ENCODE results near the gene SSUH2.
"Not testable (repeated sequence)": the region's sequence is repeated elsewhere in the genome, so short reads cannot be mapped to it uniquely, and the experiment has no call there.

Gene SSUH2, protein sequence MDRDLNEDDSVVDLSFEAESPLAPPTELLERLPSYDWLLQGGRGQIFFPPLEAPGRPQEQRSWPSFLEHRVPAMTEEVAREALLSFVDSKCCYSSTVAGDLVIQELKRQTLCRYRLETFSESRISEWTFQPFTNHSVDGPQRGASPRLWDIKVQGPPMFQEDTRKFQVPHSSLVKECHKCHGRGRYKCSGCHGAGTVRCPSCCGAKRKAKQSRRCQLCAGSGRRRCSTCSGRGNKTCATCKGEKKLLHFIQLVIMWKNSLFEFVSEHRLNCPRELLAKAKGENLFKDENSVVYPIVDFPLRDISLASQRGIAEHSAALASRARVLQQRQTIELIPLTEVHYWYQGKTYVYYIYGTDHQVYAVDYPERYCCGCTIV

DNA sequence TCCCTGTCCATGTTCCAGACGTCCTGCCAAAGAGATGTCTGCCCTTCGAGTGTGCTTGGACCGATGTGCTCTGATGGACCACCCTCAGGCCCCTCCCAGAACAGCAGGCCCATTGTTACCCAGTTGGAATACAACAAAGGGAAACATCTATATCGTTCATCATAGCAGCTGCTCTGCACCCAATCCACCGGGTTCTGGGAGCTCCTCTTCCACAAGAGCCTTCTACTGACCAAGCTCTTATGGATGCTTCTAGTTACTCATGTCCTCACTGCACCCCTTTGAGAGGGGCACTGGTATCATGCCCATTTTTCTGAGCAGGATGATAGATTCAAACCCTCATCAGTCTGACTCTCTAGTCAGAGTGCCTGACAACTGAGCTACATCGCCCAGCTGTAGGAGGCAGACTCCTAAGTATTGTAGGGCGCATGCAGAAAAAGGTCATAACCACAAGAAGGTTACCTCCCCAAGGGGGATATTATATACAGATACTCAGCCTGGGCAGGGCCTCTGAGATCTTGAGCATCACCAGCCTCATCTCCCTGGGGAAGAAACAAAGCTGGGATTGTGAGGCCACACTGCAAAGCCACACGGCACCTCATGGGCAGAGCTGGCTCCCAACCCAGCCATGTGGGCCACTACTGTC, at the start of gene SSUH2:
Gene SSUH2 (minus strand): TSS at position 51 of the 643 bp plus-strand sequence. CDS start 40 bp downstream, at position 11.
- no peak for DNase-seq (ENCODE audit: low read depth)

DNA sequence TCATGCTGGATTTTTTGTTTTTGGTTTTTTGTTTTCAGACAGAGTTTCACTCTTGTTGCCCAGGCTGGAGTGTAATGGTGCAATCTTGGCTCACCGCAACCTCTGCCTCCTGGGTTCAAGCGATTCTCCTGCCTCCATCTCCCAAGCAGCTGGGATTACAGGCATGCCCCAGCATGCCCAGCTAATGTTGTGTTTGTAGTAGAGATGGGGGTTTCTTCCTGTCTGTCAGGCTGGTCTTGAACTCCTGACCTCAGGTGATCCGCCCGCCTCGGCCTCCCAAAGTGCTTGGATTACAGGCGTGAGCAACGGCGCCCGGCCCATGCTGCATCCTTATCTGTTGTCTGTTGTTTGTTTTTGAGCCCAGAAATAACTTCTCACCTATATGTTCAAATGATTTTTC, 46.7 kb upstream of the SSUH2 start:
- not testable (repeated sequence) for DNase-seq (ENCODE audit: low read depth)

DNA sequence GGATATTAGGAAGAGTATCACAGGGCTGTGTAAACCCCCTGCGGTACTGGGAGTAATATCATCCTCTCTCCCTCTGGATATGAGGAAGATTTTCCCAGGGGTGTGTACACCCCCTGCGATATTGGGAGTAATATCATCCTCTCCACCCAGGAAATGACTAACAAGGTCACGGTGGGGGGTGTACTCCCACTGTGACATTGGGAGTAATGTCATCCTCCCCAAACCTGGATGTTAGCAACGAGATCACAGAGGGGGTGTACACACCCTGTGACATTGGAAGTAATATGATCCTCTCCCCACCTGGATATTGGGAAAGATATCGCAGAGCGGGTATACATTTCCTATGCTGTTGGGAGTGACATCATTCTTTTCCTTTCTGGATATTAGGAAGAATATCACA, 40.4 kb upstream of the SSUH2 start:
- DNase-seq (ENCODE audit: low read depth), result not testable (repeated sequence)

DNA sequence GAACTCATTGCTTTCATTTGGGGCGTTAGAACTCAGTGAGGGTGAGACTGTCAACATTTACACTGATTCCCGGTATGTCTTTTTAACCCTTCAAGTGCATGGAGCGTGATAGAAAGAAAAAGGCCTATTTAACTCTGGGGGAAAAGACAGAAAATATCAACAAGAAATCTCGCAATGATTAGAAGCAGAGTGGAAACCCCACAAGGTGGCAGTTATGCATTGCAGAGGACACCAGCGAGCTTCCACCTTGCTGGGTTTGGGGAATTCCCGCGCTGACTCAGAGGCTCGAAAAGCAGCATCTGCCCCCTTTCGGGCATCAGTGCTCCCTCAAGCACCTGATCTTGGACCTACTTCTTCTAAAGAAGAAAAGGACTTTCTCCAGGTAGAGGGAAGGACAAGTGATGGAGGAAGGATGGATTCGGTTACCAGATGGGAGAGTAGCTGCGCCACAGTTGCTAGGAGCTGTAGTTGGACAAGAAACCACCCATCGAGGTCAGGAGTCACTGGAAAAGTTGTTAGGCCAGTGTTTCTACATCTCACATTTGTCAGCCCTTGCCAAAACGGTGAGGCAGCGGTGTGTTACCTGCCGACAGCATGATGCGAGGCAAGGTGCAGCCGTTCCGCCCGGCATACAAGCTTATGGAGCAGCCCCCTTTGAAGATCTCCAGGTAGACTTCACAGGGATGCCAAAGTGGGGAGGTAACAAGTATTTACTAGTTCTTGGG, 38.4 kb upstream of the SSUH2 start:
- DNase-seq (ENCODE audit: low read depth), result not testable (repeated sequence)

DNA sequence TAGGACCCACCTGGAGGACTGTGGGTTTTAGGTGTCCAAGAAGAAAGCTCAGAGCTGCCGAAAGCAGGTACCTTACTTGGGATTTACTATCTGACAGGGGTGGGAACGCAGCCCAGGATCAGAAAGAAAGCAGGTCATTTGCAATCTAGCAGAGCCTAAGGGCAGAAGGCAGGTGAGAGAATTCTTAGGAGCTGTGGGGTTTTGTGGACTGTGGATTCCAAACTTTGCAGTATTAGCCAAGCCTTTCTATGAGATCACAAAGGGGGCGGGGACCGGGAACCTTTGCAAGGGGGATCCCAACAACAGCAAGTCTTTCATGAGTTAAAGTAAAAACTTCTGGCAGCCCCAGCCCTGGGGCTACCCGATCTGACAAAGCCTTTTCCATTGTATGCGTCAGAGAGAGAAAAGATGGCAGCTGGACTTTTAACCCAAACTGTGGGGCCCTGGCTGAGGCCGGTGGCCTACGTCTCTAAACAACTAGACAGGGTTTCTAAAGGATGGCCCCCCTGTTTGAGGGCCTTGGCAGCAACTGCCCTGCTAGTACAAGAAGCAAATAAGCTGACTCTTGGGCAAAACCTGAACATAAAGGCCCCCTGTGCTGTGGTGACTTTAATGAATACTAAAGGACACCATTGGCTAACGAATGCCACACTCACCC, 37.4 kb upstream of the SSUH2 start:
- not testable (repeated sequence) for DNase-seq (ENCODE audit: low read depth)

DNA sequence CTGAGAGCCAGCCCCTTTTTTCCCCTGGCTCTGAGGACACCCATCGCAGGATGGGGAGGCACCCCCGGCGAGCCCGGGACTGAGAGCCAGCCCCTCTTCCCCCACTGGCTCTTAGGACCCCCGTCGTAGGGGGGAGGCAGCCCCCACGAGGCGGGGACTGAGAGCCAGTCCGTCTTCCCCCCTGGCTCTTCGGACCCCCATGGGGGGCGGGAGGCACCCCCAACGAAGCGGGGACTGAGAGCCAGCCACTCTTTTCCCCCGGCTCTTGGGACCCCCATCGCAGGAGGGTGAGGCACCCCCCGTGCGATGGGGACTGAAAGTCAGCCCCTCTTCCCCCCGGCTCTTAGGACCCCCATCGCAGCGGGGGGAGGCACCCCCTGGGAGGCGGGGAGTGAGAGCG, 36.8 kb upstream of the SSUH2 start:
- DNase-seq (ENCODE audit: low read depth), result no peak

DNA sequence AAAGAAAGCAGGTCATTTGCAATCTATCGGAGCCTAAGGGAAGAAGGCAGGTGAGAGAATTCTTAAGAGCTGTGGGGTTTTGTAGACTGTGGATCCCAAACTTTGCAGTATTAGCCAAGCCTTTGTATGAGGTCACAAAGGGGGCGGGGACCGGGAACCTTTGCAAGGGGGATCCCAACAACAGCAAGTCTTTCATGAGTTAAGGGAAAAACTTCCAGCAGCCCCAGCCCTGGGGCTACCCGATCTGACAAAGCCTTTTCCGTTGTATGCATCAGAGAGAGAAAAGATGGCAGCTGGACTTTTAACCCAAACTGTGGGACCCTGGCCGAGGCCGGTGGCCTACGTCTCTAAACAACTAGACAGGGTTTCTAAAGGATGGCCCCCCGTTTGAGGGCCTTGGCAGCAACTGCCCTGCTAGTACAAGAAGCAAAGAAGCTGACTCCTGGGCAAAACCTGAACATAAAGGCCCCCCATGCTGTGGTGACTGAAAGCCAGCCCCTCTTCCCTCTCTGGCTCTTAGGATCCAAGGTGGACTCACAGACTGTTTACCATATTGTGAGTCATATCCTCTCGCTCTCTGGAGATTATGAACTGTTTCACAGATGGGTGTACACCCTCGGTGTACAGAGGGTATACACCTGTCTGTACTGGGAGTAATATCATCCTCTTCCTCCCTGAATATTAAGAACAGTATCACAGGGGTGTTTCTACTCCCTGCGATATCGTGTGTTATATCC, 35.4 kb upstream of the SSUH2 start:
- not testable (repeated sequence) for DNase-seq (ENCODE audit: low read depth)

DNA sequence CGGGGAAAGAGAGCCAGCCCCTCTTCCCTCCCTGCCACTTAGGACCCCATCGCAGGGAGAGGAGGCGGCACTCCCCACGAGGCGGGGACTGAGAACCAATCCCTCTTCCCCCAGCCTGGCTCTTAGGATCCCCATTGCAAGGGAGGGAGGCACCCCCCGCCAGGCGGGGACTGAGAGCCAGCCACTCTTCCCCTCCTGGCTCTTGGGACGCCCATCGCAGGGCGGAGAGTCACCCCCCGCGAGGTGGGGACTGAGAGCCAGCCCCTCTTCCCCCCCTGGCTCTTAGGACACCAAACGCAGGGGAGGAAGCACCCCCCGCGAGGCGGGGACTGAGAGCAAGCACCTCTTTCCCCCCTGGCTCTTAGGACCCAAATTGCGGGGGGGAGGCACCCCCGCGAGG, 34.2 kb upstream of the SSUH2 start:
- DNase-seq (ENCODE audit: low read depth), result no peak

DNA sequence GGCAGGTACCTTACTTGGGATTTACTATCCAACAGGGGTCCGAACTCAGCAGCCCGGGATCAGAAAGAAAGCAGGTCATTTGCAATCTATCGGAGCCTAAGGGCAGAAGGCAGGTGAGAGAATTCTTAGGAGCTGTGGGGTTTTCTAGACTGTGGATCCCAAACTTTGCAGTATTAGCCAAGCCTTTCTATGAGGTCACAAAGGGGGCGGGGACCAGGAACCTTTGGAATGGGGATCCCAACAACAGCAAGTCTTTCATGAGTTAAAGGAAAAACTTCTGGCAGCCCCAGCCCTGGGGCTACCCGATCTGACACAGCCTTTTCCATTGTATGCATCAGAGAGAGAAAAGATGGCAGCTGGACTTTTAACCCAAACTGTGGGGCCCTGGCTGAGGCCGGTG, 32.7 kb upstream of the SSUH2 start:
- not testable (repeated sequence) for DNase-seq (ENCODE audit: low read depth)

DNA sequence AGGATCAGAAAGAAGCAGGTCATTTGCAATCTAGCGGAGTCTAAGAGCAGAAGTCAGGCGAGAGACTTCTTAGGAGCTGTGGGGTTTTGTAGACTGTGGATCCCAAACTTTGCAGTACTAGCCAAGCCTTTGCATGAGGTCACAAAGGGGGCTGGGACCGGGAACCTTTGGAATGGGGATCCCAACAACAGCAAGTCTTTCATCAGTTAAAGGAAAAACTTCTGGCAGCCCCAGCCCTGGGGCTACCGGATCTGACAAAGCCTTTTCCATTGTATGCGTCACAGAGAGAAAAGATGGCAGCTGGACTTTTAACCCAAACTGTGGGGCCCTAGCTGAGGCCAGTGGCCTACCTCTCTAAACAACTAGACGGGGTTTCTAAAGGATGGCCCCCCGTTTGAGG, 31.0 kb upstream of the SSUH2 start:
- DNase-seq (ENCODE audit: low read depth), result not testable (repeated sequence)

DNA sequence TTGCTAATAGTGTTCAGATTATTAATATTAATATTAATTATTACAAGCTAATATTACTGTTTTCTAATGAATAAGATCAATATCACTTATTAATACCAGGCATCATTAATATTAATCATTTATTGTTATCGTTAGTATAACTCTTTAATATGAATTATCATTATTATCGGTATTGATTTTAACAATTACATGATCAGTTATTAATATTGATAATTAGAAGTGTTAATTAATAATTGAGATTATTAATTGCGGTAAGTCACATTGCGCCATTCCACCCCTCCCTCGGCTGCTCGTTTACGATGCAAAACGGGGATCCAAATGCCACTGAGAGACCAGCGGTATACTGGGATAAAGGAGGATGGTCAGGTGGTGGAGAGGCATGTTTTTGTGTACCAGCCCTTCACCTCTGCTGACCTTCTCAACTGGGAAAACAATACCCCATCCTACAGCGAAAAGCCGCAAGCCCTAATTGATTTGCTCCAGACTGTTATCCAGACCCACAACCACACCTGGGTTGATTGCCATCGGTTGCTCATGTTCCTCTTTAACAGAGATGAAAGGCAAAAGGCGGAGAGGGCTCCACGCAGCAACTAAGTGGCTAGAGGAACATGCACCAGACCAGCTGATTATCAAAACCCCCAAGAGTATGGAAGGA, 28.6 kb upstream of the SSUH2 start:
- DNase-seq (ENCODE audit: low read depth), result no peak

DNA sequence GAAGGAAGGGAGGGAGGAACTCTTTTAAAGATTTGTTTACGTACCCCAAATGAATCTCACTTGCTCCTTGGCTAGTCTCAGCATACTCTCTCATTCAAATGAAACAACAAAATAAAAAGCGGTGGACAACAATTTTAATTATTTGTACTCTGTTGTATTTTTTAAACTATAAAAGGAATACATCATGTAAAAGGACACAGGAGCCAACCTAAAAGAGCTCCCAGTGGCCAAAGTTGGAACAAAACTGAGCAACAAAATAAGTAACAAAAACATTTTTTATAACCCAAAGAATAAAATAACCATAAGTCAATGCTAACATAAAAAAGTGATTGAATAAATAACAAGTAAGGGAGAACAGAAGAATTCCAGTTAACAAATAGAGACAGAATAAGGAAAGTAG, 24.4 kb upstream of the SSUH2 start:
- no peak for DNase-seq (ENCODE audit: low read depth)

DNA sequence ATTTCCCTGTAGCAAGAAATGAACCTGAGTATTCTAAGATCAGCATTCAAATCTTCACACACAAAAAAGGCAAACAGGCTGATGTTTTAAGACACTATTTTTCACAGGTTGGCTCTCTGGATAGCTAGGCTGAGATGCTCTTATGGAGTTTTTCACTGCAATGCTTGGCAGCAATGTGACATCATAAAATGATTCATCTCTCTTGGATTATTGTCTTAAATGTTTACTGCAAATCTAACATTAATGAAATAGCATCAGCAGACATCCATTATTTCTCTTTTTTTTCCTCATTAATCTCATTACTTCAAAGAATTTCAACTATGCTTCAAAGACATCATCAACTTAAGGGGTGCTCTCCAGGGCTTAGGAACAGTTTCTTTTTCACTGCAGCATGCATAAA, 23.6 kb upstream of the SSUH2 start:
- no peak for DNase-seq (ENCODE audit: low read depth)

DNA sequence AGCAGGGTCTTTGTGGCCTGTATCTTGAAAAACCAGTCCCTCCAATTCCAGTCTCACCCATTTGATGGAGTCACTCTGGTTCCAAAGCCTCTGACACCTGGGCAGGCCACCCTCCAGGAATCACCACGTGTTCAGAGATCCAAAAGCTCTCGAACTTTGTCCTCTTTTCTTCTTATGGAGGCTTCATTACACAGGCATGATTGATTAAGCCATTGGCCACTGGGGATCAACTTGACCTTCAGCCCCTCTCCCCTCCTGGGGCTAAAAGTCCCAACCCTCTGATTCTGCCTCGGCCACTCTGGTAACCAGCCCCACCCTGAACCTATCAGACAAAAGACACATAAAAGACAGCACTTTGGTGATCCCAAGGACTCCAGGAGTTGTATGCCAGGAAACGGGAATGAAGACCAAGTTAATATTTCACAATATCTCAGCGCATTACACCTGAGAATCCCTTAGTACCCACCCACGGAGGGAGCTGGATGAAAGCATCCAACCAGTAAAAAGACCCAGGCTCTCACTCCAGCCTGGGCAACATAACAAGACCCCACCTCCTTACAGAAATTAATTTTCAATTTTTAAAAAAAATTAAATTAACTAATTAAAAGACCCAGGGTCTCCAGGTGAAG, 23.0 kb upstream of the SSUH2 start:
- DNase-seq (ENCODE audit: low read depth), result no peak

DNA sequence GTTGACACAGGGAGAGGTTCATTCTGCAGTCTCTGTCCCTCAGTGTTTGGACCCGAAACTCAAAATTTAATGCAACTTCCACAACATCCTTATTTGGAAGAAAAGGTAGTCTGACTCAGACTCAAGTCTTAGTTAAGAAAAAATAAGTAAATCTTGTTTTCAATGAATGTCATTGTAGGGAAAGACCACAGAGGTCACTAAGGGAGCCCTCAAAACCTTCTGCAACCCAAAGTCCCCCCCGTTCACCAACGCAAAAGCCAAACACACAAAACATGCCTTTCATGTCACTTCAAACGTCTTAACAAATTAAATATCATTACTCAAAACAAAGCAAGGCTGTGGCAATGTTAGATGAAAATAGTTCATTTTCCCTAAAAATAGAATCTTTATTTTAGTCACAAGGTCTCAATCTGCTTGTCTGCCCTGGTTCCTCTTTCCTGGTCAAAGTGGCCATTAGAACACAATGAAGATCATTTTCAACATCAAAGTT, 20.9 kb upstream of the SSUH2 start:
- no peak for DNase-seq (ENCODE audit: low read depth)

DNA sequence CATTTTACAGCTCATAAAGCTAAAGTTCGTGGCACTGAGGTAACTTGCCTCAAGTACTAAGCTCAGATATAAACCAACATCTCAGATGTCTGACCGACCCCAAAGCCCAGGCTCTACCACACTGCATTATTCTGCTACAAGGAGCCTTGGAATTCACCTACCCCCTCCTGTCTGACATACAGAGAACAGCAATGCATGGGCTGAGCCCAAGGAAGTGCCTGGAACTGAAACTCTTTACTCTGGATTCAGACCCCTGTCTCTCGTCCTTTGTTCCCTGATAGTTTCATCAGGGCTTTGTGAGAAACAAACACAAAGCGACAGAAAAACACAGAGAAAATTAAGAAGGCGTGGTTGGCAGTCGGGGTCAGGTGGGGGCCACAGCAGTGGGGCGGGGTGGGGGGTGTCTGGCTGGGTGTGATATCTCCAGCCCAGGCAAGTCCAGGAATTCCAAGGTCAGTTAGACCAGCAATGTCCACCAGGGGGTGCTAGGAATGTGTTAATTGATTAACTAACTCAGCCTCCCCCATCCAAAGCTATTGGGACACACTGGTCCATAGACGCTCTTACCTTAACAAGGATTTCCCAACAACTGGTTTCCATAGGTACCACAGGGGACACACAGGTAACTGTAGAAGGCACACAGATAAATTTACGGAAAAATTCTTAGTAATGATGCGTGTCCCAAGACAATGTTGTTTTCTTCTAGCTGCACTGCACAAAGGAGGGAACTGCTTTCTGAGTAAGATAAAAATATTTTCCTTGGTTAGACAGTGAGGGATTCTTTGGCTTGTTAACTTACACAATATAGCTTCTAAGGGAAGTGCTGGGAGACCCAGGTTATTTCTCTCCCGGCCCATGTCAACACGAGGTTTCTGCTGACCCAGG, 18.8 kb upstream of the SSUH2 start:
- peak; percentile 10 for DNase-seq (ENCODE audit: low read depth)

DNA sequence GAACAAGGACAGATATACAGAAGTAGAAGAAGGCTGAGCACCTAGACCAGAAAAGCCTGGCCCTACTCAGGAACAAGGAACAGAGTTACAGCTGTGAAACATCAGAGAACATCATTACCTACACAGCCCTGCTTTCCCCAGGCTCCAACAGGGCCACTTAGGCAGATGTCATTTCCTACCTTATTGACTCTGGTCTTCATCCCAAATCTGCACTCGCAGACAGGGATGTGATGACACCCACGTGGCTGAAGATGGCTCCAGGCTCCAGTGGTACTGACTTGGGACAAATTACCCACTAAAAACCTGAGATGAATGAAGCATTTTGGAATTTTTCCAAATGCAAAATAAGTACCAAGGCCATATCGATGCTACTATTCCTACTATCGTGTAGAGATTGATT, 18.0 kb upstream of the SSUH2 start:
- no peak for DNase-seq (ENCODE audit: low read depth)

DNA sequence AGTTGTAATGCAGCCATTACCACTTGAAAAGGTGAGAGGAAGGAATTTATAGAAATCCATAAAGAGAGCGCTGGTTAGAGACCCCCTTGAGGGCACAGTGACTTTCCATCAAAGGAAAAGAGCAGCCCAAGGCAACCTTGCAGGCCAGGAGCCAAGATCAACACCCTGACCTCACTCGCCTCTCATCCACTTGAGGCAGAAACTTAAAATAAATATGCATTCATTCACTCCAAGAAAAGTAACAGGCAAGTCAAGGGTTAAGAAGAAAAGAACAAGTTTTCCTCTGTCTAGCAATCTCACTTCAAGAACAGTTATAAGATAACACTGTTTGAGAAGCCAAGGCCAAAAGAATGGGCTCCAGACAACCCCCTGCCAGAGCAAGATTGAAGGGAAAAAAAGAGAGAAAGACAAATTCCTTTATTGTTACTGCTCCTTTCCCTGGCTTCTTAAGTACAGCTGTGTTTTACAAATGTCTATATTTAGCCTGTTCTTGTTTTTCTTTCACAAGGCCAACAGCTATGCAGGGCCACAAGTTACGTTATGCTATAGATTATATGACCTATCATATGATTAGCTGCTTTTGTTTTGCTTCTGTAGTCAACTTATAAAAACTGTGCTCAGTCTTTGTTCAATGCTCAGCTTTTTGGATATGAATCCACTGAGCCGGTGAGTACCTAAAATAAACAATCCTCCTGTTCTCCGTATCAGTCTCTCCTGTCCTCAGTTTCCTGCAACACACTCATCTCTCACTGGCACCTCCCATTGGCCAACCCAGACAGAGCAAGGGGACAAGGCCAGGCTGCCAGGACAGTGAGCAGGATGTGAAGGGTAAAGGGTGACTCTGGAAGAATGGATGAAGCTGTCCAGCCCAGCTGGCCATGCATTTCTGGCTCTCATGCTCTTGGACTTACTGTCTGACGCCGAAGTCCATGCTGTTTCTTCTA, 15.8 kb upstream of the SSUH2 start:
- DNase-seq (ENCODE audit: low read depth), result no peak
